K562 (cell line): ENCODE data around the gene KCNAB1.

Experiments used
- BDP1 ChIP-seq: IDR thresholded peaks from 3 replicates; pipeline ENCODE4 v1.6.1; 2011; ENCODE audit not compliant: insufficient read length, insufficient read depth
- E2F1 ChIP-seq: sonication (generic); formaldehyde crosslinking; IDR thresholded peaks from 2 replicates; pipeline ENCODE4 v1.8.1; 2023; ENCODE audit warnings: mild to moderate bottlenecking, missing genetic modification reagents, moderate library complexity
- EP300 ChIP-seq: IDR thresholded peaks from 2 replicates; pipeline ENCODE4 v1.6.1; 2012; ENCODE audit warnings: low read length, improper control_type of control experiment
- PCBP2 ChIP-seq: fragments of 200-400 bp; formaldehyde crosslinking; IDR thresholded peaks from 2 replicates; pipeline ENCODE4 v1.6.1; 2018; ENCODE audit warnings: low read length, low read depth, mild to moderate bottlenecking, moderate library complexity; ENCODE audit not compliant: poor library complexity, severe bottlenecking
- POLR2G ChIP-seq: fragments of 200-400 bp; formaldehyde crosslinking; IDR thresholded peaks from 2 replicates; pipeline ENCODE4 v1.6.1; 2017; ENCODE audit warnings: low read depth, mild to moderate bottlenecking, antibody characterized with exemption, low read length, moderate library complexity
- ZNF174 ChIP-seq: fragments of 250-450 bp; sonication (Bioruptor Pico); IDR thresholded peaks from 2 replicates; pipeline ENCODE4 v1.4.0; 2020; ENCODE audit warnings: mild to moderate bottlenecking

- no peak for TF ChIP-seq EP300
- no peak for TF ChIP-seq ZNF174 (CRISPR knock-in tag)
- no peak for TF ChIP-seq E2F1 (CRISPR knock-in tag)
- TF ChIP-seq PCBP2, result no peak
- TF ChIP-seq POLR2G, result no peak
- TF ChIP-seq BDP1, result no peak
These were observed 56.3 kb downstream of the KCNAB1 start for GRCh38 chr3:156176629-156177210.
